IMR-90 (cell line): Measurements from ENCODE around the gene INSM1. TPM values are rescaled to one million over a fixed set of nuclear protein-coding genes. Genes with fewer than 3 reads are reported as not detected.

Experiments
- ATAC-seq: fragments of 200-7000 bp; cut with Tn5 transposase; 2 replicates; pipeline ENCODE4 v1.9.1; 2020; ENCODE audit warnings: low read depth, mild to moderate bottlenecking, moderate library complexity
- BruUV-seq: library from RNA; stranded (reverse); fragments of 400-500 nt; replicated peaks from 2 replicates; lab custom pipeline; 2021; lab: Mats Ljungman, UMichigan
- CTCF ChIA-PET: fragments of 300-600 bp; formaldehyde crosslinking; extraction: SDS; loops from one replicate; lab custom pipeline; 2021; ENCODE audit warnings: antibody characterized with exemption; lab: Yijun Ruan, JAX
- POLR2A ChIA-PET: fragments of 300-600 bp; sonication (Branson Sonifier 250); formaldehyde crosslinking; loops from one replicate; lab custom pipeline; 2022; ENCODE audit warnings: antibody characterized with exemption; ENCODE audit not compliant: unreplicated experiment; lab: Charles Lee
- DNase-seq: peaks from one replicate; pipeline ENCODE4 v3.0.0; 2013
- H2AFZ ChIP-seq: replicated peaks from 2 replicates; pipeline ENCODE3; 2013; ENCODE audit warnings: low read length, mild to moderate bottlenecking; ENCODE audit not compliant: poor library complexity
- H2AK5ac ChIP-seq: 2 replicates; pipeline ENCODE4 v1.6.1; 2013; ENCODE audit warnings: low read depth, low read length, inconsistent platforms
- H2AK9ac ChIP-seq: replicated peaks from 2 replicates; pipeline ENCODE3; 2013; ENCODE audit warnings: mild to moderate bottlenecking, low read depth, low read length, moderate library complexity; ENCODE audit not compliant: poor library complexity
- H2BK120ac ChIP-seq: 2 replicates; pipeline ENCODE4 v1.6.1; 2013; ENCODE audit warnings: low read depth, low read length, inconsistent platforms
- H2BK15ac ChIP-seq: 3 replicates; pipeline ENCODE4 v1.6.1; 2013; ENCODE audit warnings: low read depth, low read length, inconsistent platforms
- H2BK20ac ChIP-seq: 2 replicates; pipeline ENCODE4 v1.6.1; 2013; ENCODE audit warnings: low read depth, mild to moderate bottlenecking, inconsistent platforms, low read length, moderate library complexity
- H2BK5ac ChIP-seq: 2 replicates; pipeline ENCODE4 v1.6.1; 2013; ENCODE audit warnings: mild to moderate bottlenecking, low read depth, low read length, inconsistent platforms; ENCODE audit not compliant: poor library complexity, severe bottlenecking
- H3K14ac ChIP-seq: replicated peaks from 2 replicates; pipeline ENCODE4 v1.6.1; 2013; ENCODE audit warnings: low read depth, low read length, inconsistent platforms
- H3K18ac ChIP-seq: 2 replicates; pipeline ENCODE4 v1.6.1; 2013; ENCODE audit warnings: low read depth, low read length, control low read depth
- H3K23ac ChIP-seq: 2 replicates; pipeline ENCODE4 v1.6.1; 2013; ENCODE audit warnings: low read depth, low read length, inconsistent platforms
- H3K27ac ChIP-seq: 2 replicates; pipeline ENCODE4 v1.5.1; 2013; ENCODE audit warnings: mild to moderate bottlenecking, control low read depth, low read length; ENCODE audit not compliant: insufficient read depth
- H3K27me3 ChIP-seq: 2 replicates; pipeline ENCODE4 v1.6.1; 2013; ENCODE audit warnings: low read length; ENCODE audit not compliant: control insufficient read depth, insufficient read depth
- H3K36me3 ChIP-seq: 2 replicates; pipeline ENCODE4 v1.6.1; 2013; ENCODE audit warnings: low read length, mixed read lengths; ENCODE audit not compliant: control insufficient read depth, insufficient read depth
- H3K4ac ChIP-seq: 2 replicates; pipeline ENCODE4 v1.6.1; 2013; ENCODE audit warnings: low read depth, low read length, inconsistent platforms
- H3K4me1 ChIP-seq: 2 replicates; pipeline ENCODE4 v1.6.1; 2013; ENCODE audit warnings: low read length, mixed read lengths; ENCODE audit not compliant: control insufficient read depth, insufficient read depth
- H3K4me2 ChIP-seq: 2 replicates; pipeline ENCODE4 v1.6.1; 2013; ENCODE audit warnings: low read depth, mild to moderate bottlenecking, control low read depth, low read length, moderate library complexity
- H3K4me3 ChIP-seq: 2 replicates; pipeline ENCODE4 v1.5.1; 2013; ENCODE audit warnings: low read depth, mild to moderate bottlenecking, control low read depth, low read length, moderate library complexity; ENCODE audit not compliant: insufficient read depth
- H3K56ac ChIP-seq: 2 replicates; pipeline ENCODE4 v1.6.1; 2013; ENCODE audit warnings: low read length, inconsistent platforms; ENCODE audit not compliant: insufficient read depth; ENCODE audit errors: extremely low read depth
- H3K79me1 ChIP-seq, 2 experiments: 2 replicates each; pipeline ENCODE4 v1.6.1; 2013; ENCODE audit warnings: low read length in 2 of 2, inconsistent platforms in 1 of 2, low read depth in 1 of 2
- H3K9ac ChIP-seq: 2 replicates; pipeline ENCODE4 v1.6.1; 2013; ENCODE audit warnings: low read depth, low read length, control low read depth
- H3K9me1 ChIP-seq: 2 replicates; pipeline ENCODE4 v1.6.1; 2013; ENCODE audit warnings: low read length, inconsistent platforms; ENCODE audit not compliant: insufficient read depth
- H3K9me3 ChIP-seq: 2 replicates; pipeline ENCODE4 v1.6.1; 2013; ENCODE audit warnings: low read length; ENCODE audit not compliant: control insufficient read depth, insufficient read depth
- H4K20me1 ChIP-seq: 2 replicates; pipeline ENCODE4 v1.6.1; 2013; ENCODE audit warnings: low read length, inconsistent platforms; ENCODE audit not compliant: insufficient read depth
- H4K5ac ChIP-seq: 2 replicates; pipeline ENCODE4 v1.6.1; 2013; ENCODE audit warnings: mild to moderate bottlenecking, low read depth, low read length, control low read depth
- H4K8ac ChIP-seq, 2 experiments: 2 replicates each; pipeline ENCODE4 v1.6.1; 2013; ENCODE audit warnings: low read depth in 2 of 2, low read length in 2 of 2, control low read depth in 1 of 2, inconsistent platforms in 1 of 2
- H4K91ac ChIP-seq: 2 replicates; pipeline ENCODE4 v1.6.1; 2013; ENCODE audit warnings: low read depth, low read length, inconsistent platforms; ENCODE audit not compliant: insufficient read depth
- BHLHE40 ChIP-seq: fragments of 150-350 bp; IDR thresholded peaks from 2 replicates; pipeline ENCODE4 v1.6.1; 2016; ENCODE audit warnings: mild to moderate bottlenecking, low read depth, low read length
- CEBPB ChIP-seq: IDR thresholded peaks from 2 replicates; pipeline ENCODE4 v1.6.1; 2012; ENCODE audit warnings: low read depth, low read length, improper control_type of control experiment
- FOS ChIP-seq: fragments of 150-350 bp; IDR thresholded peaks from 2 replicates; pipeline ENCODE4 v1.6.1; 2016; ENCODE audit warnings: low read depth, low read length
- MXI1 ChIP-seq: IDR thresholded peaks from 2 replicates; pipeline ENCODE4 v1.6.1; 2012; ENCODE audit warnings: low read depth, mild to moderate bottlenecking, low read length, moderate library complexity, borderline replicate concordance
- NFE2L2 ChIP-seq: fragments of 150-350 bp; IDR thresholded peaks from 2 replicates; pipeline ENCODE4 v1.6.1; 2016; ENCODE audit warnings: low read depth, mild to moderate bottlenecking, low read length
- RFX5 ChIP-seq: IDR thresholded peaks from 2 replicates; pipeline ENCODE4 v1.8.0; 2012; ENCODE audit warnings: low read depth, mild to moderate bottlenecking, low read length, moderate library complexity
- WGBS, 2 experiments: methylation state at CpG; one replicate each; pipeline versions ENCODE4 v1.1.5 to v1.1.7; 2013; ENCODE audit warnings: missing lambda C conversion rate in 2 of 2; ENCODE audit not compliant: insufficient read length in 1 of 2; ENCODE audit errors: extremely low coverage in 2 of 2; 5-methylcytosine and 5-hydroxymethylcytosine counted together
- dilution Hi-C: fragments of 300-500 bp; cut with HindIII; formaldehyde crosslinking; loops from one replicate; pipeline ENCODE4 v1.14.3; 2018; ENCODE audit warnings: low sequenced_read_pairs; ENCODE audit not compliant: unreplicated experiment
- in situ Hi-C: fragments of 300-500 bp; cut with MboI; formaldehyde crosslinking; loops from 3 replicates; pipeline ENCODE4 v1.14.3; 2019; ENCODE audit warnings: low sequenced_read_pairs, inconsistent platforms, mixed read lengths
- intact Hi-C: fragments of 100-400 bp; cut with micrococcal nuclease; formaldehyde crosslinking; loops from 2 replicates; pipeline ENCODE4 v1.10.0; 2022
- polyA plus RNA-seq, 3 experiments: library from polyadenylated mRNA; depleted of rRNA; stranded (reverse); fragments of >200 nt; gene quantifications; 2 replicates each; pipeline ENCODE4 v1.2.3, GENCODE V29; 2012; ENCODE audit warnings: low replicate concordance in 1 of 3
- total RNA-seq: library from RNA; depleted of rRNA; stranded (reverse); fragments of >200 nt; gene quantifications from 2 replicates; pipeline ENCODE4 v1.2.3, GENCODE V29; 2012

Gene INSM1
- total and polyA plus RNA-seq, 2 of the 4 experiments (the other 2 are of a cell fraction) = not detected

- Histone ChIP-seq H2AFZ (no peak overlapping the region), H4K20me1 (no peaks in the 10 kb centered on the region), H3K4me3 (no peak overlapping the region), H3K56ac (no peak overlapping the region), H3K4me2 (peak overlapping the region; percentile 19; the same call in 1 of the 2 replicates), H3K4me1 (no peaks in the 10 kb centered on the region; the same call in 1 of the 2 replicates), H2BK120ac (no peak overlapping the region), H3K27ac (no peak overlapping the region), H3K18ac (no peak overlapping the region), H4K91ac (no peak overlapping the region), H2BK20ac (no peak overlapping the region), H3K36me3 (no peaks in the 10 kb centered on the region), H4K5ac (no peak overlapping the region), H3K27me3 (peaks cover 68% of the 10 kb centered on the region), H4K8ac (no peak overlapping the region), H2BK5ac (no peak overlapping the region), H3K4ac (no peak overlapping the region), H3K23ac (no peak overlapping the region), H3K9me3 (peaks cover 3% of the 10 kb centered on the region; the same call in 1 of the 2 replicates), H3K14ac (no peak overlapping the region), H3K9ac (no peak overlapping the region), H2BK15ac (no peak overlapping the region), H3K79me1 (no peaks in the 10 kb centered on the region), H3K9me1 (no peaks in the 10 kb centered on the region), H2AK9ac (no peak overlapping the region), H2AK5ac (no peak overlapping the region)
- ChIA-PET CTCF (no interaction called here), POLR2A (interaction anchor here (0.6 kb wide), 1 partner anchor 195 kb away, joined by 20 read pairs; no protein-coding TSS in a partner anchor)
- BruUV-seq = no TSS peak
- dilution Hi-C loops (no loop called here), intact Hi-C loops (no loop called here), in situ Hi-C loops (loop anchor here (5.0 kb wide), 1 partner anchor 204 kb away; no protein-coding TSS in a partner anchor)
- TF ChIP-seq RFX5 (no peak), NFE2L2 (no peak), MXI1 (no peak), BHLHE40 (no peak), FOS (no peak), CEBPB (no peak)
- DNase-seq = no peak
- no peak; the same call in 1 of the 2 replicates for ATAC-seq
- WGBS, 2 experiments = no CpG with 5 or more reads among the region's 17 CpGs
Measured at GRCh38 chr20:20362774-20363433, 5.0 kb upstream of the INSM1 start.
